GM23338 (cell line): ENCODE measurements around the gene CCNI2. TPM values are rescaled to one million over a fixed set of nuclear protein-coding genes. Genes with fewer than 3 reads are reported as not detected.
A peak's percentile ranks its signal among the peaks of the same experiment; 100 is the strongest.

Source experiments
- ATAC-seq: fragments of 200-7000 bp; cut with Tn5 transposase; 3 replicates; pipeline ENCODE4 v1.9.1; 2020
- DNase-seq: peaks from one replicate; pipeline ENCODE4 v3.0.0-alpha.2; 2015; ENCODE audit warnings: low spot score
- H2AFZ ChIP-seq: fragments of 200-600 bp; sonication (generic); 2 replicates; pipeline ENCODE4 v1.8.0; 2016; ENCODE audit warnings: antibody characterized with exemption, mild to moderate bottlenecking, moderate library complexity
- H3F3A ChIP-seq: fragments of 200-600 bp; sonication (generic); replicated peaks from 2 replicates; pipeline ENCODE4 v1.8.0; 2017; ENCODE audit warnings: antibody characterized with exemption, mixed run types, low read depth
- H3K27ac ChIP-seq: fragments of 200-600 bp; sonication (generic); 2 replicates; pipeline ENCODE4 v1.6.1; 2016; ENCODE audit warnings: low read depth
- H3K27me3 ChIP-seq: fragments of 200-600 bp; sonication (generic); 2 replicates; pipeline ENCODE4 v1.8.0; 2016; ENCODE audit warnings: mild to moderate bottlenecking, mixed run types, moderate library complexity; ENCODE audit not compliant: insufficient read depth
- H3K36me3 ChIP-seq: fragments of 200-600 bp; sonication (generic); 2 replicates; pipeline ENCODE4 v1.8.0; 2016; ENCODE audit warnings: mild to moderate bottlenecking; ENCODE audit not compliant: insufficient read depth
- H3K4me1 ChIP-seq: fragments of 200-600 bp; sonication (generic); 2 replicates; pipeline ENCODE4 v1.8.0; 2016; ENCODE audit warnings: mild to moderate bottlenecking, moderate library complexity; ENCODE audit not compliant: insufficient read depth
- H3K4me2 ChIP-seq: fragments of 200-600 bp; sonication (generic); 2 replicates; pipeline ENCODE4 v1.7.1; 2017; ENCODE audit warnings: mixed run types
- H3K4me3 ChIP-seq: fragments of 200-600 bp; sonication (generic); 2 replicates; pipeline ENCODE4 v1.6.1; 2016; ENCODE audit warnings: mixed run types
- H3K79me2 ChIP-seq: fragments of 200-600 bp; sonication (generic); replicated peaks from 2 replicates; pipeline ENCODE4 v1.8.0; 2017; ENCODE audit warnings: mild to moderate bottlenecking; ENCODE audit not compliant: insufficient read depth
- H3K9me2 ChIP-seq: fragments of 200-600 bp; sonication (generic); 2 replicates; pipeline ENCODE4 v1.8.0; 2017; ENCODE audit not compliant: insufficient read depth
- H4K20me1 ChIP-seq: fragments of 200-600 bp; sonication (generic); replicated peaks from 2 replicates; pipeline ENCODE4 v1.8.0; 2017; ENCODE audit warnings: mild to moderate bottlenecking; ENCODE audit not compliant: insufficient read depth
- H3K27ac Mint-ChIP-seq: 2 replicates; pipeline ENCODE4 v1.8.0; 2020; ENCODE audit warnings: inconsistent platforms, mild to moderate bottlenecking, moderate library complexity, mixed read lengths
- H3K27me3 Mint-ChIP-seq: 3 replicates; pipeline ENCODE4 v1.8.0; 2022; ENCODE audit warnings: low read depth, mild to moderate bottlenecking, moderate library complexity, mixed read lengths, inconsistent platforms; ENCODE audit not compliant: insufficient read depth, poor library complexity
- H3K36me3 Mint-ChIP-seq: 3 replicates; pipeline ENCODE4 v1.8.0; 2021; ENCODE audit warnings: low read depth, mild to moderate bottlenecking, inconsistent platforms, moderate library complexity, mixed read lengths
- H3K4me1 Mint-ChIP-seq: 3 replicates; pipeline ENCODE4 v1.8.0; 2020; ENCODE audit warnings: mild to moderate bottlenecking, inconsistent platforms, mixed read lengths
- H3K4me3 Mint-ChIP-seq: 3 replicates; pipeline ENCODE4 v1.8.0; 2021; ENCODE audit warnings: moderate library complexity, mild to moderate bottlenecking, inconsistent platforms, mixed read lengths
- H3K9me3 Mint-ChIP-seq: 3 replicates; pipeline ENCODE4 v1.8.0; 2020; ENCODE audit warnings: moderate library complexity, mild to moderate bottlenecking, inconsistent platforms, mixed read lengths
- CTCF ChIP-seq, 2 experiments: fragments of 200-600 bp in 1 of 2; sonication (generic) in 1 of 2; conservative IDR thresholded peaks; 2 replicates each; pipeline versions ENCODE4 v1.5.1 to v1.6.1; 2016 to 2017; ENCODE audit warnings: antibody characterized with exemption in 2 of 2, low read depth in 2 of 2, mild to moderate bottlenecking in 2 of 2, moderate library complexity in 1 of 2
- EZH2phosphoT487 ChIP-seq: fragments of 200-600 bp; sonication (generic); IDR thresholded peaks from one replicate; pipeline ENCODE4 v1.8.1; 2018; ENCODE audit warnings: antibody characterized with exemption; ENCODE audit not compliant: unreplicated experiment
- ZNF462 ChIP-seq: fragments of 250-450 bp; sonication (Bioruptor Pico); IDR thresholded peaks from 2 replicates; pipeline ENCODE4 v1.5.0; 2020; ENCODE audit warnings: mild to moderate bottlenecking, moderate library complexity
- polyA plus RNA-seq: library from polyadenylated mRNA; unstranded; fragments of >200 nt; fragmentation: Nextera tagmentation; extraction: Ambion mirVana; gene quantifications from 2 replicates; pipeline ENCODE4 v1.2.1, GENCODE V29; 2016
- total RNA-seq: library from RNA; depleted of rRNA; stranded (reverse); fragments of >200 nt; shearing (Covaris generic); gene quantifications from 2 replicates; pipeline ENCODE4 v1.2.3, GENCODE V29; 2014

CCNI2 gene
- total and polyA plus RNA-seq, 2 experiments from 2014 or later = 0.55 to 2.5 TPM

- TF ChIP-seq ZNF462 (CRISPR knock-in tag) = no peak
Measured at GRCh38 chr5:132708645-132709044, 38.6 kb upstream of the CCNI2 start (continued).

GRCh38 chr5:132714456-132715307, 32.5 kb upstream of the CCNI2 start:
- Histone ChIP-seq H3K4me3 (no peak overlapping the region), H4K20me1 (no peaks in the 10 kb centered on the region), H3K4me1 (no peaks in the 10 kb centered on the region), H3F3A (no peaks in the 10 kb centered on the region), H3K4me2 (no peak overlapping the region), H3K79me2 (no peaks in the 10 kb centered on the region), H3K27me3 (no peaks in the 10 kb centered on the region), H3K36me3 (no peaks in the 10 kb centered on the region), H3K27ac (no peak overlapping the region), H3K9me2 (no peaks in the 10 kb centered on the region), H2AFZ (no peak overlapping the region)
- no peaks in the 10 kb centered on the region for H3K4me1 Mint-ChIP-seq
- H3K27ac Mint-ChIP-seq = no peak overlapping the region
- H3K27me3 Mint-ChIP-seq = no peaks in the 10 kb centered on the region
- no peaks in the 10 kb centered on the region for H3K36me3 Mint-ChIP-seq
- no peak overlapping the region for H3K4me3 Mint-ChIP-seq
- H3K9me3 Mint-ChIP-seq = no peaks in the 10 kb centered on the region
- peak; percentile 19 for DNase-seq
- ATAC-seq = no peak
- TF ChIP-seq EZH2phosphoT487 (no peak), CTCF (conservative IDR thresholded peaks at IDR 0.05; ENCODE audit: low read depth in 2 of 2) (peak in 1 of 2 experiments; percentile 65; a peak in 3 of 4 replicates)
